Activated T-helper 1 cell treated with anti-CD3 and anti-CD28 coated beads, Interleukin-12 subunit alpha, Interleukin-12 subunit beta, Interleukin-2, Interleukin-4 antibody, amounts not matched to agents 30 ng/mL and 10 ng/mL and 1 ng/mL, durations not matched to agents 14 hours and 24 hours and 36 hours (primary cell): ENCODE results near the gene ME3. TPM values are rescaled to one million over a fixed set of nuclear protein-coding genes. Genes with fewer than 3 reads are reported as not detected.

ENCODE experiments used
- DNase-seq: peaks from one replicate; pipeline ENCODE4 v3.0.0; 2021; ENCODE audit warnings: low spot score
- H3K27ac Mint-ChIP-seq: one replicate; pipeline ENCODE4 v1.8.0; 2021; ENCODE audit warnings: mild to moderate bottlenecking, mixed read lengths
- H3K27me3 Mint-ChIP-seq: one replicate; pipeline ENCODE4 v1.8.0; 2022; ENCODE audit warnings: mild to moderate bottlenecking, moderate library complexity, mixed read lengths; ENCODE audit not compliant: insufficient read depth
- H3K36me3 Mint-ChIP-seq: one replicate; pipeline ENCODE4 v1.8.0; 2021; ENCODE audit warnings: low read depth, mixed read lengths
- H3K4me1 Mint-ChIP-seq: one replicate; pipeline ENCODE4 v1.8.0; 2021; ENCODE audit warnings: low read depth, mixed read lengths
- H3K4me3 Mint-ChIP-seq: one replicate; pipeline ENCODE4 v1.8.0; 2021; ENCODE audit warnings: mild to moderate bottlenecking, moderate library complexity, mixed read lengths
- H3K9me3 Mint-ChIP-seq: one replicate; pipeline ENCODE4 v1.8.0; 2021; ENCODE audit warnings: mixed read lengths
- intact Hi-C: fragments of 100-400 bp; cut with micrococcal nuclease; formaldehyde crosslinking; loops from one replicate; pipeline ENCODE4 v1.15.1; 2024
- total RNA-seq: library from RNA; stranded (reverse); gene quantifications from 2 replicates; pipeline ENCODE4 v1.2.3, GENCODE V29; 2022

The ME3 gene
- total RNA-seq, 1 donor from 2014 or later: 12.8 TPM

DNA sequence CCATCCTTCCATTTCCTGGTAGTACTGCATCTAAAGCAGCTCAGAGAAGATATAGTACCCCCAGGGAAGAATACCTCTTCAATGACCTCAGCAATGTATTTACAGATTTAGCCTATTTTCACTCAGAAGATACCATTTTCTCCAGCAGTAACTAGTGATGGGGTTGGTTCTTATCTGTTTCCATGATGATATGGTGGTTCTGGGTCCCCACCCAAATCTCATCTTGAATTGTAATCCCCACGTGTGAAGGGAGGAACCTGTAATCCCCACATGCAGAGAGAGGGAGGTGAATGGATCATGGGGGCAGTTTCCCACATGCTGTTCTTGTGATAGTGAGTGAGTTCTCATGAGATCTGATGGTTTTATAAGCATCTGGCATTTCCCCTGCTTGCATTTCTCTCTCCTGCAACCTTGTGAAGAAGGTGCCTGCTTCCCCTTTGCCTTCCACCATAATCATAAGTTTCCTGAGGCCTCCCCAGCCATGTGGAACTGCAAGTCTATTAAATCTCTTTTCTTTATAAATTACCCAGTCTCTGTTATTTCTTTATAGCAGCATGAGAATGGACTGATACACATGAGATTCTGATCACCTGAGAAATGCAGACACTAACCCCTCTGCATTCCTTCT lies 158.6 kb downstream of the ME3 start:
- intact Hi-C loops: no loop called here
- DNase-seq: no peak
- Mint-ChIP-seq H3K4me3 (no peak overlapping the region), H3K27ac (peak overlapping the region; percentile 5), H3K36me3 (no peaks in the 10 kb centered on the region), H3K27me3 (no peaks in the 10 kb centered on the region), H3K9me3 (no peaks in the 10 kb centered on the region), H3K4me1 (peaks cover 5% of the 10 kb centered on the region)

- H3K27ac Mint-ChIP-seq: no peak overlapping the region
- no peaks in the 10 kb centered on the region for H3K4me1 Mint-ChIP-seq
- no peak overlapping the region for H3K4me3 Mint-ChIP-seq
- H3K36me3 Mint-ChIP-seq: no peaks in the 10 kb centered on the region
- no peaks in the 10 kb centered on the region for H3K9me3 Mint-ChIP-seq
- DNase-seq: no peak
- intact Hi-C loops: no loop called here
- no peaks in the 10 kb centered on the region for H3K27me3 Mint-ChIP-seq
These were observed 159.3 kb downstream of the ME3 start for GRCh38 chr11:86513138-86513537.

DNA sequence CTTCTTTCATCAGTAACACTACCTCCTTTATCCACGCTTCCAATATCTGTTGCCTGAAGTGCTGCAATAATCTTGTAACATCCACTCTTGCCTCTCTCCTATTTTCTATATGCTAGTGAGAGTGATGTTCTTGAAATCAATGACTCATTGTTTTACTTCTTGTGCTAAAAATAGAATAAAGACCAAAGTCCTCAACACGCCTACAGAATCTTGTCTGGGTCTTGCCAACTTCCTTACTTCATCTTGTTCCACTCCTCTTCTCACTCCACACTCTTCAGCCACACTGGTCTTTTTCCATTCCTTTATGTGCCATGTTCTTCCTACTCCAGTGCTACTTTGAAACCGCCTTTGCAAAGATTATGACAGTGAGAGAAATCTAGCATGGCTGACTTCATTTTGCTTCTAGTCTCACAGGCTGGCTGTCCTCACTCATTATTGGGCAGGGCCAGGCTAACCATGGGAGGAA lies 161.3 kb downstream of the ME3 start:
- no peak overlapping the region for H3K27ac Mint-ChIP-seq
- no peaks in the 10 kb centered on the region for H3K9me3 Mint-ChIP-seq
- no peak overlapping the region for H3K4me3 Mint-ChIP-seq
- H3K4me1 Mint-ChIP-seq: no peaks in the 10 kb centered on the region
- no peaks in the 10 kb centered on the region for H3K27me3 Mint-ChIP-seq
- intact Hi-C loops: loop anchor here (1.0 to 2.0 kb wide), 9 partner anchors 8 to 442 kb away; partner anchors contain the start of gene PICALM
- H3K36me3 Mint-ChIP-seq: no peaks in the 10 kb centered on the region
- DNase-seq: no peak

GRCh38 chr11:86510674-86511073 lies 161.7 kb downstream of the ME3 start:
- no peak for DNase-seq
- Mint-ChIP-seq H3K36me3 (no peaks in the 10 kb centered on the region), H3K4me1 (no peaks in the 10 kb centered on the region), H3K9me3 (no peaks in the 10 kb centered on the region), H3K4me3 (no peak overlapping the region), H3K27me3 (no peaks in the 10 kb centered on the region), H3K27ac (no peak overlapping the region)
- intact Hi-C loops: loop anchor here (1.0 to 2.0 kb wide), 9 partner anchors 9 to 442 kb away; partner anchors contain the start of gene PICALM

DNA sequence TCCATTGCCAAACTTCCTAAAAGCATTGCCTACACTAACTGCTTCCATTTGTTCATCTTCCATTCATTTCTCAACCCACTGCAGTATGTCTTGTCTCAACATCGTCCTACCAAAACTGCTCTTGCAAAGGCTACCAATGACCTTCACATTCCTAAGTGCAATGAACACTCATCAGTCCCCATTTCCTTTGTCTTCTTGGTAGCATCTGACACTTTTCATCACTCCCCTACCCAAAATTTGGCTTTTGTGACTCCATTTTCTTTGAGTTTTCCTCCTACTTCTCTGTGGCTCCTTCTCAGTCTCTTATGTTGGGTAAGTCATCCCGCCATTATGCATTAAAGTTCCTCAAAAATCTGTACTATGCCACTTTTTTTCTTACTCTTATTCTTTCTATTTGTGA lies 162.3 kb downstream of the ME3 start:
- no peaks in the 10 kb centered on the region for H3K4me1 Mint-ChIP-seq
- H3K9me3 Mint-ChIP-seq: no peaks in the 10 kb centered on the region
- intact Hi-C loops: loop anchor here (2.0 kb wide), 3 partner anchors 61 to 441 kb away; partner anchors contain the start of gene PICALM
- DNase-seq: no peak
- H3K27me3 Mint-ChIP-seq: no peaks in the 10 kb centered on the region
- no peak overlapping the region for H3K4me3 Mint-ChIP-seq
- H3K27ac Mint-ChIP-seq: no peak overlapping the region
- H3K36me3 Mint-ChIP-seq: no peaks in the 10 kb centered on the region

GRCh38 chr11:86509588-86509974 lies 162.8 kb downstream of the ME3 start:
- intact Hi-C loops: no loop called here
- no peaks in the 10 kb centered on the region for H3K9me3 Mint-ChIP-seq
- no peak overlapping the region for H3K27ac Mint-ChIP-seq
- no peaks in the 10 kb centered on the region for H3K36me3 Mint-ChIP-seq
- H3K27me3 Mint-ChIP-seq: no peaks in the 10 kb centered on the region
- no peak overlapping the region for H3K4me3 Mint-ChIP-seq
- H3K4me1 Mint-ChIP-seq: no peaks in the 10 kb centered on the region
- DNase-seq: no peak

DNA sequence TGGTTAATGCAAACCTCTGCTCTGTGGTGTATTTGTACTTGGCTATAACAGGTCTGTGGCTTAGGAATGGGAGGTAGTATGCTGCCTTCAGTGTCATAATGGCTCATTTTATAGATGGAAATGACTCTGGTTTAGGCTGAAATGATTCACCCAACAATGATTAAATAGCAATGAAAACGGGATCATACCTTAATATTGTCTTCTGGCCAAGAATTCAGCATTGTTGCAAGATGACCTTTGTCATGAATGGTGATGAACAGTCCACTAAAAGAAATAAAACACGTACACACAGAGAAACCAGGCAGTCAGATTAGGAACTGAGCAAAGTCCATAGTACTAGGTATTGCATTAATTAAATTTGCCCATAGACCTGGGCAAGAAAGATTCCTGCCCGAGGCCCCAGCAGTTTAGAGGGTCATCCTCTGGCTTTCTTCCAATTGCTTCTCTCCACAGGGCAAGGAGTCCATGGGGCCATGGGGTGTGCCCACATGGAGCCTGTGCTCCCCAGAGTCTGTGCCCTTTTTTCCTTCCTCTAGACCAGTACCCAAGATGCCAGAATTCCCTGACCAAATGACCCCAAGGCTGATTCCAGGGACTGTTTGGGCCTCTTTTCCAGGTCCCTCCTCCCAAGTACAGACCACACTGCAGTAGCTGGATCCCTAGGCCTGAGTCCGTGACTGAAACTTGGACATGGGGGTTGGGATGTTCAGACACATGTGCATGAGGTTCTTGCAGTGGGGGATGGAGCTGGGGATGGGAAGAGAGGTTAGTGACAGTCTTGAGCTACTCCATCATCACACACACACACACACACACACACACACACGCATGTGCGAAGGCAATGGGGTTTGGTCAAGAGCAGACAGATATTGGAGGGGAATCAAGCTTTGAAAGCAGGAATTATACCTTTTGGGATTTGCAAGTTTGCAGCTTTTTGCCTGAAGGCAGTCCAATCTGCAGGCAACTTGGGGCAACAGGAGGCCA lies 163.5 kb downstream of the ME3 start:
- intact Hi-C loops: no loop called here
- Mint-ChIP-seq H3K4me3 (no peak overlapping the region), H3K27me3 (no peaks in the 10 kb centered on the region), H3K36me3 (no peaks in the 10 kb centered on the region), H3K9me3 (no peaks in the 10 kb centered on the region), H3K4me1 (no peaks in the 10 kb centered on the region), H3K27ac (no peak overlapping the region)
- no peak for DNase-seq

GRCh38 chr11:86507249-86507845 lies 165.1 kb downstream of the ME3 start:
- Mint-ChIP-seq H3K27me3 (no peaks in the 10 kb centered on the region), H3K36me3 (no peaks in the 10 kb centered on the region), H3K4me1 (no peaks in the 10 kb centered on the region), H3K27ac (no peak overlapping the region), H3K4me3 (no peak overlapping the region), H3K9me3 (no peaks in the 10 kb centered on the region)
- no peak for DNase-seq
- intact Hi-C loops: no loop called here

- no peaks in the 10 kb centered on the region for H3K27me3 Mint-ChIP-seq
- no peak overlapping the region for H3K27ac Mint-ChIP-seq
- H3K4me1 Mint-ChIP-seq: no peaks in the 10 kb centered on the region
- H3K9me3 Mint-ChIP-seq: no peaks in the 10 kb centered on the region
- H3K4me3 Mint-ChIP-seq: no peak overlapping the region
- intact Hi-C loops: no loop called here
- DNase-seq: no peak
- H3K36me3 Mint-ChIP-seq: no peaks in the 10 kb centered on the region
These were observed 166.2 kb downstream of the ME3 start for GRCh38 chr11:86506235-86506634.

- Mint-ChIP-seq H3K4me3 (no peak overlapping the region), H3K27me3 (peaks cover 11% of the 10 kb centered on the region), H3K9me3 (no peaks in the 10 kb centered on the region), H3K27ac (no peak overlapping the region), H3K36me3 (no peaks in the 10 kb centered on the region), H3K4me1 (no peaks in the 10 kb centered on the region)
- intact Hi-C loops: loop anchor here (5.0 kb wide), 3 partner anchors 184 to 751 kb away; no protein-coding TSS in a partner anchor
- no peak for DNase-seq
These were observed 169.3 kb downstream of the ME3 start for GRCh38 chr11:86503131-86503530.

DNA sequence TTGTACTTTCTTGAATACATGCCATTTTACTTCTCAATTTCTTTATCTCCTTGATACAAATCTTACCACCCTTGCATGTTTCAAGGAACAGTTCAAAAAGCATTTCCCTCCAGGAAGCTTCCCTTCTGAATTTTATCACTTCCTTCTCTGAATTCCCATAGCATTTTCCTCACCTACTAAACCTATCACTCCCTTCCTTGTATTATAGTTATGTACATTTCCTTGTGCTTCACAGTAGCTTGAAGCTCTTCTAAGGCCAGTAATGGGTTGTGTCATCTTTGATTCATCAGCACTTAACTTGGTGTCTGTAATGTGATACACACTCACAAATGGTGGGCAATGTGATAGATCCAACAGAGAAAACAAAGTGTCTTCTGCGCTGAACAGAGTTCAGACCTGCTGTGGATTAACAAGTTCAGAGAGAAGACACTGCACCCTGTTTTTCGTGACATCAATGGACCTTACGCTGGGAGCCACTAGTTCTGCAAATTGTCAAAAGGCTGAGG lies 170.2 kb downstream of the ME3 start:
- Mint-ChIP-seq H3K9me3 (no peaks in the 10 kb centered on the region), H3K27me3 (peaks cover 11% of the 10 kb centered on the region), H3K4me1 (no peaks in the 10 kb centered on the region), H3K4me3 (no peak overlapping the region), H3K27ac (no peak overlapping the region), H3K36me3 (no peaks in the 10 kb centered on the region)
- DNase-seq: no peak
- intact Hi-C loops: loop anchor here (5.0 kb wide), 3 partner anchors 185 to 750 kb away; no protein-coding TSS in a partner anchor

GRCh38 chr11:86500500-86501140 lies 171.8 kb downstream of the ME3 start:
- Mint-ChIP-seq H3K9me3 (no peaks in the 10 kb centered on the region), H3K36me3 (no peaks in the 10 kb centered on the region), H3K27ac (no peak overlapping the region), H3K27me3 (peaks cover 11% of the 10 kb centered on the region), H3K4me1 (no peaks in the 10 kb centered on the region), H3K4me3 (no peak overlapping the region)
- intact Hi-C loops: loop anchor here (5.0 kb wide), 3 partner anchors 187 to 748 kb away; no protein-coding TSS in a partner anchor
- DNase-seq: no peak
